GM23338 (cell line): ENCODE measurements around the gene FBLN2. TPM values are rescaled to one million over a fixed set of nuclear protein-coding genes. Genes with fewer than 3 reads are reported as not detected.

ENCODE experiments used
- CREB1 ChIP-seq: fragments of 250-450 bp; sonication (Bioruptor Pico); IDR thresholded peaks from 2 replicates; pipeline ENCODE4 v1.5.0; 2020; ENCODE audit warnings: low read depth, mild to moderate bottlenecking, moderate library complexity
- JUNB ChIP-seq: IDR thresholded peaks from one replicate; pipeline ENCODE4 v1.6.1; 2016; ENCODE audit warnings: antibody characterized with exemption; ENCODE audit not compliant: unreplicated experiment
- NANOG ChIP-seq: IDR thresholded peaks from 2 replicates; pipeline ENCODE4 v1.6.1; 2016; ENCODE audit warnings: antibody characterized with exemption, borderline replicate concordance
- POLR2AphosphoS5 ChIP-seq: IDR thresholded peaks from 2 replicates; pipeline ENCODE4 v1.6.1; 2016; ENCODE audit warnings: antibody characterized with exemption, low read depth
- ZNF114 ChIP-seq: fragments of 250-450 bp; sonication (Bioruptor Pico); IDR thresholded peaks from 2 replicates; pipeline ENCODE4 v1.5.0; 2020; ENCODE audit warnings: mild to moderate bottlenecking, moderate library complexity
- polyA plus RNA-seq: library from polyadenylated mRNA; unstranded; fragments of >200 nt; fragmentation: Nextera tagmentation; extraction: Ambion mirVana; gene quantifications from 2 replicates; pipeline ENCODE4 v1.2.1, GENCODE V29; 2016
- total RNA-seq: library from RNA; depleted of rRNA; stranded (reverse); fragments of >200 nt; shearing (Covaris generic); gene quantifications from 2 replicates; pipeline ENCODE4 v1.2.3, GENCODE V29; 2014
- TF ChIP-seq, protein P1 (sequence below): fragments of 250-450 bp; sonication (Bioruptor Pico); IDR thresholded peaks from 2 replicates; pipeline ENCODE4 v1.5.0; 2020; ENCODE audit warnings: mild to moderate bottlenecking, moderate library complexity
- TF ChIP-seq, protein P2 (sequence below): IDR thresholded peaks from one replicate; pipeline ENCODE4 v1.6.1; 2018; ENCODE audit warnings: antibody characterized with exemption; ENCODE audit not compliant: unreplicated experiment
- TF ChIP-seq, protein P3 (sequence below): IDR thresholded peaks from 2 replicates; pipeline ENCODE4 v1.6.1; 2016; ENCODE audit warnings: antibody characterized with exemption

Gene FBLN2
- total and polyA plus RNA-seq, 2 experiments from 2014 or later, result 18.8 to 26.8 TPM

GRCh38 chr3:13681931-13682330, 133.0 kb downstream of the FBLN2 start (continued):
- TF ChIP-seq, protein P1, sequence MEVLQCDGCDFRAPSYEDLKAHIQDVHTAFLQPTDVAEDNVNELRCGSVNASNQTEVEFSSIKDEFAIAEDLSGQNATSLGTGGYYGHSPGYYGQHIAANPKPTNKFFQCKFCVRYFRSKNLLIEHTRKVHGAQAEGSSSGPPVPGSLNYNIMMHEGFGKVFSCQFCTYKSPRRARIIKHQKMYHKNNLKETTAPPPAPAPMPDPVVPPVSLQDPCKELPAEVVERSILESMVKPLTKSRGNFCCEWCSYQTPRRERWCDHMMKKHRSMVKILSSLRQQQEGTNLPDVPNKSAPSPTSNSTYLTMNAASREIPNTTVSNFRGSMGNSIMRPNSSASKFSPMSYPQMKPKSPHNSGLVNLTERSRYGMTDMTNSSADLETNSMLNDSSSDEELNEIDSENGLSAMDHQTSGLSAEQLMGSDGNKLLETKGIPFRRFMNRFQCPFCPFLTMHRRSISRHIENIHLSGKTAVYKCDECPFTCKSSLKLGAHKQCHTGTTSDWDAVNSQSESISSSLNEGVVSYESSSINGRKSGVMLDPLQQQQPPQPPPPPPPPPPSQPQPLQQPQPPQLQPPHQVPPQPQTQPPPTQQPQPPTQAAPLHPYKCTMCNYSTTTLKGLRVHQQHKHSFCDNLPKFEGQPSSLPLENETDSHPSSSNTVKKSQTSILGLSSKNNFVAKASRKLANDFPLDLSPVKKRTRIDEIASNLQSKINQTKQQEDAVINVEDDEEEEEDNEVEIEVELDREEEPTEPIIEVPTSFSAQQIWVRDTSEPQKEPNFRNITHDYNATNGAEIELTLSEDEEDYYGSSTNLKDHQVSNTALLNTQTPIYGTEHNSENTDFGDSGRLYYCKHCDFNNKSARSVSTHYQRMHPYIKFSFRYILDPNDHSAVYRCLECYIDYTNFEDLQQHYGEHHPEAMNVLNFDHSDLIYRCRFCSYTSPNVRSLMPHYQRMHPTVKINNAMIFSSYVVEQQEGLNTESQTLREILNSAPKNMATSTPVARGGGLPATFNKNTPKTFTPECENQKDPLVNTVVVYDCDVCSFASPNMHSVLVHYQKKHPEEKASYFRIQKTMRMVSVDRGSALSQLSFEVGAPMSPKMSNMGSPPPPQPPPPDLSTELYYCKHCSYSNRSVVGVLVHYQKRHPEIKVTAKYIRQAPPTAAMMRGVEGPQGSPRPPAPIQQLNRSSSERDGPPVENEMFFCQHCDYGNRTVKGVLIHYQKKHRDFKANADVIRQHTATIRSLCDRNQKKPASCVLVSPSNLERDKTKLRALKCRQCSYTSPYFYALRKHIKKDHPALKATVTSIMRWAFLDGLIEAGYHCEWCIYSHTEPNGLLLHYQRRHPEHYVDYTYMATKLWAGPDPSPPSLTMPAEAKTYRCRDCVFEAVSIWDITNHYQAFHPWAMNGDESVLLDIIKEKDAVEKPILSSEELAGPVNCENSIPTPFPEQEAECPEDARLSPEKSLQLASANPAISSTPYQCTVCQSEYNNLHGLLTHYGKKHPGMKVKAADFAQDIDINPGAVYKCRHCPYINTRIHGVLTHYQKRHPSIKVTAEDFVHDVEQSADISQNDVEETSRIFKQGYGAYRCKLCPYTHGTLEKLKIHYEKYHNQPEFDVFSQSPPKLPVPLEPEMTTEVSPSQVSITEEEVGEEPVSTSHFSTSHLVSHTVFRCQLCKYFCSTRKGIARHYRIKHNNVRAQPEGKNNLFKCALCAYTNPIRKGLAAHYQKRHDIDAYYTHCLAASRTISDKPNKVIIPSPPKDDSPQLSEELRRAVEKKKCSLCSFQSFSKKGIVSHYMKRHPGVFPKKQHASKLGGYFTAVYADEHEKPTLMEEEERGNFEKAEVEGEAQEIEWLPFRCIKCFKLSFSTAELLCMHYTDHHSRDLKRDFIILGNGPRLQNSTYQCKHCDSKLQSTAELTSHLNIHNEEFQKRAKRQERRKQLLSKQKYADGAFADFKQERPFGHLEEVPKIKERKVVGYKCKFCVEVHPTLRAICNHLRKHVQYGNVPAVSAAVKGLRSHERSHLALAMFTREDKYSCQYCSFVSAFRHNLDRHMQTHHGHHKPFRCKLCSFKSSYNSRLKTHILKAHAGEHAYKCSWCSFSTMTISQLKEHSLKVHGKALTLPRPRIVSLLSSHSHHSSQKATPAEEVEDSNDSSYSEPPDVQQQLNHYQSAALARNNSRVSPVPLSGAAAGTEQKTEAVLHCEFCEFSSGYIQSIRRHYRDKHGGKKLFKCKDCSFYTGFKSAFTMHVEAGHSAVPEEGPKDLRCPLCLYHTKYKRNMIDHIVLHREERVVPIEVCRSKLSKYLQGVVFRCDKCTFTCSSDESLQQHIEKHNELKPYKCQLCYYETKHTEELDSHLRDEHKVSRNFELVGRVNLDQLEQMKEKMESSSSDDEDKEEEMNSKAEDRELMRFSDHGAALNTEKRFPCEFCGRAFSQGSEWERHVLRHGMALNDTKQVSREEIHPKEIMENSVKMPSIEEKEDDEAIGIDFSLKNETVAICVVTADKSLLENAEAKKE (CRISPR knock-in tag), result no peak
- TF ChIP-seq CREB1 (CRISPR knock-in tag), result no peak
- no peak for TF ChIP-seq NANOG
- TF ChIP-seq ZNF114 (CRISPR knock-in tag), result no peak
- TF ChIP-seq POLR2AphosphoS5, result no peak
- TF ChIP-seq JUNB, result no peak
- TF ChIP-seq, protein P2, sequence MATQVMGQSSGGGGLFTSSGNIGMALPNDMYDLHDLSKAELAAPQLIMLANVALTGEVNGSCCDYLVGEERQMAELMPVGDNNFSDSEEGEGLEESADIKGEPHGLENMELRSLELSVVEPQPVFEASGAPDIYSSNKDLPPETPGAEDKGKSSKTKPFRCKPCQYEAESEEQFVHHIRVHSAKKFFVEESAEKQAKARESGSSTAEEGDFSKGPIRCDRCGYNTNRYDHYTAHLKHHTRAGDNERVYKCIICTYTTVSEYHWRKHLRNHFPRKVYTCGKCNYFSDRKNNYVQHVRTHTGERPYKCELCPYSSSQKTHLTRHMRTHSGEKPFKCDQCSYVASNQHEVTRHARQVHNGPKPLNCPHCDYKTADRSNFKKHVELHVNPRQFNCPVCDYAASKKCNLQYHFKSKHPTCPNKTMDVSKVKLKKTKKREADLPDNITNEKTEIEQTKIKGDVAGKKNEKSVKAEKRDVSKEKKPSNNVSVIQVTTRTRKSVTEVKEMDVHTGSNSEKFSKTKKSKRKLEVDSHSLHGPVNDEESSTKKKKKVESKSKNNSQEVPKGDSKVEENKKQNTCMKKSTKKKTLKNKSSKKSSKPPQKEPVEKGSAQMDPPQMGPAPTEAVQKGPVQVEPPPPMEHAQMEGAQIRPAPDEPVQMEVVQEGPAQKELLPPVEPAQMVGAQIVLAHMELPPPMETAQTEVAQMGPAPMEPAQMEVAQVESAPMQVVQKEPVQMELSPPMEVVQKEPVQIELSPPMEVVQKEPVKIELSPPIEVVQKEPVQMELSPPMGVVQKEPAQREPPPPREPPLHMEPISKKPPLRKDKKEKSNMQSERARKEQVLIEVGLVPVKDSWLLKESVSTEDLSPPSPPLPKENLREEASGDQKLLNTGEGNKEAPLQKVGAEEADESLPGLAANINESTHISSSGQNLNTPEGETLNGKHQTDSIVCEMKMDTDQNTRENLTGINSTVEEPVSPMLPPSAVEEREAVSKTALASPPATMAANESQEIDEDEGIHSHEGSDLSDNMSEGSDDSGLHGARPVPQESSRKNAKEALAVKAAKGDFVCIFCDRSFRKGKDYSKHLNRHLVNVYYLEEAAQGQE, result no peak
- TF ChIP-seq, protein P3, sequence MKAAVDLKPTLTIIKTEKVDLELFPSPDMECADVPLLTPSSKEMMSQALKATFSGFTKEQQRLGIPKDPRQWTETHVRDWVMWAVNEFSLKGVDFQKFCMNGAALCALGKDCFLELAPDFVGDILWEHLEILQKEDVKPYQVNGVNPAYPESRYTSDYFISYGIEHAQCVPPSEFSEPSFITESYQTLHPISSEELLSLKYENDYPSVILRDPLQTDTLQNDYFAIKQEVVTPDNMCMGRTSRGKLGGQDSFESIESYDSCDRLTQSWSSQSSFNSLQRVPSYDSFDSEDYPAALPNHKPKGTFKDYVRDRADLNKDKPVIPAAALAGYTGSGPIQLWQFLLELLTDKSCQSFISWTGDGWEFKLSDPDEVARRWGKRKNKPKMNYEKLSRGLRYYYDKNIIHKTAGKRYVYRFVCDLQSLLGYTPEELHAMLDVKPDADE, result no peak
